ENCODE data around the gene STAMBPL1.

STAMBPL1 gene

DNA sequence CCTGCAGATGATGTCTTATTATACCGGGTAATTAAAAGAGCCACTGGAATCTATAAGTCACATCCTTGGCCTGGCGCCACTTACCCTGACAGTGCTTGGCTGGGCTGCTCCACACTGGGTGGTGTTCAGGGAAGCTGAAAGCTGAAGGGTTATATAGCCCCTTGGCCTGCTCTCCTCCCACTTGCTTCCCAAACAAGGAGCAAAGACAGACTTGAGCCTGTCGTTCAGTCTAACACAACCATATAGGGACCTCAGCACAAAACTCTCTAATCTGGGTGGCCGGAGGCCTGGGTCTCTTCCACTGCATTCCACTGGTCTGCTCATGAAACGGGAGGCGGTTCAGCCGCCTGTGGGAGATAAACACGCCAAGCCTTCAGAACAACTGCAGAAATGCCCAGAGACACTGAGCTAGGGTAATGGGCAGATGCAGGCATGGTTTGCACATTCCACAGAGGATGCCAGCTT is 72.6 kb downstream of the STAMBPL1 start, which contains the start of gene ACTA2:
Gene ACTA2 (minus strand): TSS at position 127 of the 465 bp plus-strand sequence. CDS start 3,843 bp downstream, outside the sequence.
- DNase-seq (ENCODE audit: low read depth), result peak; percentile 50

DNA sequence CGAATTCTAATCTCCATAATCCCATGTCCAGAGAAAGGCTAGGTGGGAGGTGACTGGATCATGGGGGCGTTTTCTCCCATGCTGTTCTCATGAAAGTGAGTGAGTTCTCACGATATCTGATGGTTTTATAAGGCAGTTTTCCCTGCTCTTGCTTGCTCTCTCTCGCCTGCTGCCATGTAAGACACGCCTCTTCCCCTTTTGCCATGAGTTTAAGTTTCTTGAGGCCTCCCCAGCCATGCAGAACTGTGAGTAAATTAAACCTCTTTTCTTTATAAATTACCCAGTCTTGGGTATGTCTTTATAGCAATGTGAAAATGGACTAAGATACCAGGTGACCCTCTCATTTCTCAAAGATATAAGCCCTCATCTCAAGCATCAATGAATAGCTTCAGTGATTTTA is 73.6 kb downstream of the STAMBPL1 start:
- no peak for DNase-seq (ENCODE audit: low read depth)

DNA sequence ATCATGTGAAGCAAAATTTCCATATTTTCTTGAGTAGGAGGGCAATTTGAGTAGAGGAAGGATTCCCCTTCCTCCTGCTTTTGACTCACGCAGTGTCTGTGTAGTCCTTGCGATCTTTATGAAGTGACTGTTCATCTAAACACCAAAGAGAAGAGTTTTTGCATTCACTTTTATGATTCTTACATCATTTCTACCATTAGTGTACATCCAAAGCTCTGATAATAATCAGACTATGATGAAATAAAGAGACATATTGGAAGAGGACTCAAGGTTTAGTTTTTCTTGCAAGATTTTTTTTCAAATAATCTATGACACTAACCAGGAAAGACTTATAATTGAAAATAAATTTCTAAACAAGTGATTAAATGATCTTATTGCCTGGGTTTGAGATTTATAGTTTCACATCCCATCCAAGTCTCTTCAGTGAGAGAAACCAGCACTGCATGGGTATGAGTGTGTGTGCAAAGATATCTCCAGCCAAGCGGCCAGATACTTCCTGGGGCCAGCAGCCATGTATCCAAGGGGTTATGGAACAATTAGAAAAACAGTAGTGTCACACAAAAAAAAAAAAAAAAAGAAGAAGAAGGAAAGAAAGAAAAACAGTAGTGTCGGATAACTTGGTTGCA is 74.5 kb downstream of the STAMBPL1 start:
- DNase-seq (ENCODE audit: low read depth), result no peak

DNA sequence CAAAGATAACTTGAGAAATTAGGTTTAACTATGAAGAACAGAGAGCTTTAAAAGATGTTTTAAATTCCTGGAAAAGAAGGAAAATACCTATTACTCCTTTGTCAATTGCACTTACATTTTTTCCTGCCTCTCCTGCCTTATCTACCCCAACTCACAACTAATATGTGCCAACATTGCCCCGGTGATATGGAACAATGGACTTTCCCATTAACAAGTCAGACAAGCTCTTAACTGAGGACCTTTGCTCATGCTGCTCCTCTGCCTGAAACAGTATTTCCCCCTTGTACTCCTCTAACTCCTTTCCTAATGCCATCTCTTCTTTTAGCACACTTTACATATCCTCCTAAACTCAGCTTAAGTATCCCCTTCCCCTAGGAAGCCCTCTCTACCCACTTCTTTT is 77.3 kb downstream of the STAMBPL1 start:
- no peak for DNase-seq (ENCODE audit: low read depth)

DNA sequence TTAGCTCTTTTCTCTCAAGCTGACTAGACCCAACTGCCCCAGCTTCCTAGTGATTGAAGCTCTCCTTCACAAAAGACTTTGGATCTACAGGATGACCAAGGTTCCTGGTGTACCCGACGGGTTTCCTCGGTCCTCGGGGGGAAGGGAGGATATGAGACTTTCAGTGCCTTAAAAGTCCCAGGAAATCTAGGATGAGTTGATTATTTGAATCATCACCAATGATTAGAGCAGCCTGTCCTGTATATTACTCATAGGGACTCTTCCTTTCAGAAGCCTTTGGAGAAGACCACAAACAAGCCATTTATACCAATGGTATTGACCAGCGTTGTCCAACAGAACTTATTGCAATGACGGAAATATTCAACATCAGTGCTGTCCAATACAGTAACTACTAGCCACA is 78.7 kb downstream of the STAMBPL1 start:
- no peak for DNase-seq (ENCODE audit: low read depth)

DNA sequence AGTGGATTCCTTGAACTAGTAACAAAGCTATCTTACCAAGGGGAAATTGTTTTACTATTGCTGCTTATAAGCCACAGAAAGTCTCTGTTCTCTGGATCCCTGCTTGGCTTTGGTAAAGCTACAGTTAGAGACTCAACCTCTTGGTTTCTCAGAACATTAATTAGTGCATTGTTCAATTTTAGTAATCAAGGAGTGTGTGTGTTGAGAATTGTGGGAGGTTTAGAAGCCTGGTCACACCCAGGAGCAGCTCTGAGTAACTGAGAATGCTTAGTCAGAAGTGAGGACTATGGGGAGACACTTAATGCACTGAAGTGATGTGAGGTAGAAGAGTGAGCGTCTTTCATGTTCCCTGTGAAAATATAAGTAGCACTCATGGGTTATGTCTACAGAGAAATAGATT is 80.8 kb downstream of the STAMBPL1 start:
- DNase-seq (ENCODE audit: low read depth), result no peak

DNA sequence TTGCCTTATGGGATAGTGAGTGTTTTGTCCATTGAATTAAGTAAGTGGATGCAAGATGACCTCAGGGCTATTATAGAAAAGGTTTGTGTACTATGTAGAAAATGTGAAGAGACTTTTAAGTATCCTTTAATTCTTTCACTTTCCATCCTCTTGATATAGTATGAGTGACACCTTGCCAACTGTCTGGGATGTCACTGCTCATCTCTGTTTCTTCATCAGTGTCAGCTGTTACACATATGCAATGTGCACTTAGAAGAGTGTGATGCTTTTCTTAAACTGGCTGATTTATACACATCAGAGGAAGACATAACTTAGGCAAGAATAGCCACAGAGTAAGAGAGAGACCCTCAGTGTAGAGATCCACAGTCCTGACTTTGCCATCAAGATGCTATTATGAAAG is 81.2 kb downstream of the STAMBPL1 start:
- DNase-seq (ENCODE audit: low read depth), result no peak

DNA sequence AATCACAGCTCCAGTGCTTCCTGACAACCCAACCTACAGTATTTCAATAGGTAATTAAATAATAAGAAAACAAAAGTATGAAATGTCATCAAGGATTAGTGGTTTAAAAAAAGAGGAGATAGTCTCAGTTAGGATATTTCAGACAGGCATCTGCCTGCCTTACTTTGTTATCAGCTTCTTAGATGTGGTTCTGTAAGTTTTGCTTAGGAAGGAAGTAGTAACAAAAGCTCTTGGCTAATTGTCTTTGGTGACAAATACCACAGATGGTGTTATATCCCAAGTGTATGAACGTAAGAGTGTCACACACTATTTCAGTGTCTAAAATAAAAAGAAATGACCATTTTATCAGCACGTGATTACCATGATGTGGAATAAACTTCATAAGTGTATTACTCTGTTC is 82.3 kb downstream of the STAMBPL1 start:
- DNase-seq (ENCODE audit: low read depth), result no peak

DNA sequence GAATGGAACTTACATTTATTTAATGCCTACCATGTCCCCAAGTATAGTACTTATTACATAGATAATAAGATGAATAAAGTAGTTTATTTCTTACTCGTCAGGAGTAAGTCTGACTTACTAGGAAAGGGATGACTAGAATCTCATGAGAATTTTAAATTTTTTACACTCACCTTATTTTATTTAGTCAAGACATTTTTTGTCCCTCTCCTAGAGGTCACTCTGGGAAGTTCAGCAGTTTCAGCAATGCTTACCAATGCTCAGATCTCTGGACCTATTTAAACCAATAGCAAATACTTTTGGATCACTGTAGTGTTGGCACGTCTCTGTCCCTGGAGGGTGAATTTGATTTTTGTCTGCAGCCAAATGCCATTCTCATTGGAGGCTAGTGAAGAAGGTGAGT is 83.3 kb downstream of the STAMBPL1 start:
- no peak for DNase-seq (ENCODE audit: low read depth)

DNA sequence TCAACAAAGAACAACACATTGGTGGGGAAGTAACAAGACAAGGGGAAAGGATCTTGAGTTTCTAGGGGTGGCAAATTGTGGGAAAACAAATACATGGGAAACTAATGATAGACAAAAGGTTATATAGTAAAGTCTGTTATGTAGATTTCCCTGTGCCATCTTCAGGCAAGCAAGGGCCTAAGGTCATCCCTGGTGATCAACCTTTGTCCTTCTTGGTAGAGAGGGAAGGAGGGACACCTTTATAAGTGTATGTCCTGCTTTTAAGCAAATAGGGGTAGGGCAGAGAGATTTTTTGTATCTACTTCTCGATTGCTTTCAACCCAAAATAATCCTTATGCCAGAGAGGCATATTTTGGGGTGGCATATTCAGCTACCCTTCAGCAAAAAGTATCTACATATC is 84.3 kb downstream of the STAMBPL1 start:
- no peak for DNase-seq (ENCODE audit: low read depth)

DNA sequence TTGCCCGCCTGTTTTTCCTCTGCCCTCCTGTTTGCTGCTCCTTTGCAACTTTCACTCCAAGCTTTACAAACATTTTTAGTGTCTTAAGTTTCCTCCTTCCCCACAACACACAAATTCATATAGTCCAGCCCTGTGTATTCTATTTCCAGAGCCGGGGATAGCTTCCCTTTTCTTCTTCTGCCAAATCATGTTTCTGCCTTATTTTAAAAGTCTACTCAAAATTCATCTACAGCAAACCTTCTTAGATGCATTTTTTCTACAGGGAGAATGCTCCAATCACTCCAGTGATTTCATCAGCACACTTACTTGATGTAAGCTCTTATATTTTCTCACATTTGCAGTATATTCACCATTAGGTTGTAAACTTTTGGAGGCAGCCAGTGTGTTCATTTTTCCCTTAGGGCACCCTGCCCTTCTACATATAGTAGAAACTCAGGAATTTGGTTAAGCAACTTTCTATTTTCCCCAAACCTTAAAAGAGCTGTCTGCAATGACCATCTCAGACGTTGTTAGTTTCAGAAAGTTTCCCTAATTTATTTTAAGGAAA is 84.9 kb downstream of the STAMBPL1 start:
- DNase-seq (ENCODE audit: low read depth), result no peak

DNA sequence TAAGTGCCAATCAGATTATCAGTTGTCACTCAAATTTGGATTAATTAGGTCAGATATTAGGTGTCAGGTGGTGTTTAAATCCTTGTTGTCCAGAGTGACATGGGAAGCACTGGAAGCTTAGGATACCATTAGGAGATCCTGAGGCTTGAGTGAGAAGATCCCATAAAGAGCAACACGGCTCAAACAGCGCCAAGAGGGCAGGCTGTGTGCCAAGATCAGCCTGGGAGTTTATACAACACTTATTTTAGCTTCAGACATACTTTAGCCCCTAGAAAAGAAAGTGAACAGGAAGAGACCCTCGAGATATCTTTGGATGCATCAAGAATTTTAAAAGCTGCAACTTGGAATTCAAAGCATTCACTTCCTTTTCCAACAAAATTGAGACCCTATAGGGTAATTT is 86.8 kb downstream of the STAMBPL1 start:
- DNase-seq (ENCODE audit: low read depth), result no peak

DNA sequence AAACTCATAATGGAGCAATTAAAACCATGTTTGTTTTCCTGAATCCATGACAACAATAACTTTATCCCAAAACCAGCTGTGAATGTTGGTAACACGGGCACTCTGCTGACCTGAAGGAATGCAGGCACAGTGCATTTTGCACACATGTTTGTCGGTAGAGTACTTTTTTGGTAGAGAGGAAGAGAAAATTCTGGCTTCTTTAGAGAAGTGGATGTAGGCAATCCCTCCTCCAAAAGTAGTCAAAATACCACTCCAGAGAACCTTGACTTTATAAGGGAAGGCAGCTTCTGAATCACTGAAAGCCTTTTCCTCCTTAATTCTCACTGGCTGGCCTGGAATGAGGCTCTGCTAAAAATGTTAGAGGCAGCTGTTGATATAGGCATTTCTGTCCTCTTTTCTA is 88.3 kb downstream of the STAMBPL1 start:
- DNase-seq (ENCODE audit: low read depth), result no peak

DNA sequence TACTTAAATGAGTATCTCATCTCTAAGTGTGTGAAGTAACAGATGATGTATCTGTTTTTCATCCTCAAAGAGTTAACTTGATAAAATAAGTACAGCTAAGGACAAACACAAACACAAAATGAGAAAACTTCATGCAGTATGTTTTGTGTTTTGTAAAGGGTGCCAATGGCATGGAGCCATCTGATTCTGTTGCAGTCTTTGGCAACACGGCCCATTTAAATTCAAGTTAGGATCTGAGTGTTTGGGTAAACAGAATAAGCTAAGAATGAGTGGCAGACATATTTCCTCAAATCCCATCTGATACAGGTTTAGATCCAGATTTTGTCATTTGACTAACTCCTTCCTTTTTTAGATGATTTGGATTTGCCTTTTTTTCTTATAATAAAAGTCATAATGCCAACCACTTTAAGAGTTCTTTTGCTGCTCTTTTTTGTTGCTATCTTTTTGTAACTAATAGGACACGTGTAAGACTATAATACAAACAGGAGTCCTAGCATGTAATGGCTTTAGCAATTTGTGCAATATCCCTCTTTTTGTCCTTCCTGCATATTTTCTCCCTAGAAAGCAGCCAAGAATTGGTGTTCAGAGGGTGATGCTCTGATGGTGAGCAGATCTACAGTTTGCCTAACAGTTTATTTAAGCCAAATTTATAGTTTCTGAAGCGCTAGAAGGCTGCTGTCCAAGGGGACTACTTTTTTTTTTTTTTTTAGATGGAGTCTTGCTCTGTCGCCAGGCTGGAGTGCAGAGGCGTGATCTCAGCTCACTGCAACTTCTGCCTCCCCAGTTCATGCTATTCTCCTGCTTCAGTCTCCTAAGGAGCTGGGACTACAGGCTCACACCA is 91.4 kb downstream of the STAMBPL1 start:
- DNase-seq (ENCODE audit: low read depth), result no peak
